ENCODE results near the gene PPP2R3B. TPM values are rescaled to one million over a fixed set of nuclear protein-coding genes. Genes with fewer than 3 reads are reported as not detected.
"Not testable (repeated sequence)": the region's sequence is repeated elsewhere in the genome, so short reads cannot be mapped to it uniquely, and the experiment has no call there.

The PPP2R3B gene
- total and polyA plus RNA-seq, 3 experiments from 2014 or later: 10.0 to 23.1 (median 21.2) TPM

DNA sequence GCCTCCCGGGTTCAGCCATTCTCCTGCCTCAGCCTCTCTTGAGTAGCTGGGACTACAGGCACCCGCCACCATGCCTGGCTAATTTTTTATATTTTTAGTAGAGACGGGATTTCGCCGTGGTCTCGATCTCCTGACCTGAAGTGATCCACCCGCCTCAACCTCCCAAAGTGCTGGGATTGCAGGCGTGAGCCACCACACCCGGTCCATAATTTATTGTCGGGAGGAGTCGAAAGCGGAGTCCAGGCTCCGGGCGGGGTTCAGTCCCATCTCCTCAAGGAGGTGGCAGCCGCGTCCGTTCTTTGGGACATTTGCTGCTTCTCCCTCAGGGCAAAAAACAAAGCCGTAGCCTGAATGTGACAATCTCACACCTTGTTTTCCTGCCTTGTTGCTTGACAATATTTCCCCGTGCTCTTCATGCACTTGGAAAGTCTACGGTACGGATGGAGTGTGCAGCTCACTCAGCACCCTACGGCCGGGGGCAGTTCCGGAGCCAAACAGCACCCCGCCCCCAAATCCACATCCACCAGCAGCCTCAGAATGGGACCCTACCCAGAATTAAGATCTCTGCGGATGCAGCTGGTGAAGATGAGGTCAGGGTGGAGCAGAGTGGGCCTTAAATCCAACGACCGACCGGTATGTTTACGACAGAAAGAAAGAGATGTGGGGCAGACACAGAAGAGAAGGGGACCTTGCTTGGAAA is 77.7 kb downstream of the PPP2R3B start:
- Mint-ChIP-seq H3K36me3 (peaks cover 7 to 79% (median 19%) of the 10 kb centered on the region in 3 donors), H3K4me3 (no peak overlapping the region), H3K27me3 (no peaks in the 10 kb centered on the region), H3K9me3 (no peaks in the 10 kb centered on the region), H3K4me1 (no peaks in the 10 kb centered on the region), H3K27ac (peak overlapping the region in 1 of 8 donors; percentile 5)
- Histone ChIP-seq H3K36me3 (ENCODE audit: insufficient read depth, low read length) (peaks cover 19% of the 10 kb centered on the region), H3K4me3 (ENCODE audit: low read length) (no peak overlapping the region), H3K9me3 (ENCODE audit: low read length) (peaks cover 4% of the 10 kb centered on the region), H3K27ac (ENCODE audit: low read depth, low read length) (no peak overlapping the region), H3K27me3 (ENCODE audit: insufficient read depth, low read length, poor library complexity, severe bottlenecking) (no peaks in the 10 kb centered on the region), H3K4me1 (ENCODE audit: insufficient read depth, low read length) (no peaks in the 10 kb centered on the region)
- DNase-seq: peak in 1 of 5 donors; percentile 30
- CTCF ChIA-PET: no interaction called here
- POLR2A ChIA-PET: no interaction called here

DNA sequence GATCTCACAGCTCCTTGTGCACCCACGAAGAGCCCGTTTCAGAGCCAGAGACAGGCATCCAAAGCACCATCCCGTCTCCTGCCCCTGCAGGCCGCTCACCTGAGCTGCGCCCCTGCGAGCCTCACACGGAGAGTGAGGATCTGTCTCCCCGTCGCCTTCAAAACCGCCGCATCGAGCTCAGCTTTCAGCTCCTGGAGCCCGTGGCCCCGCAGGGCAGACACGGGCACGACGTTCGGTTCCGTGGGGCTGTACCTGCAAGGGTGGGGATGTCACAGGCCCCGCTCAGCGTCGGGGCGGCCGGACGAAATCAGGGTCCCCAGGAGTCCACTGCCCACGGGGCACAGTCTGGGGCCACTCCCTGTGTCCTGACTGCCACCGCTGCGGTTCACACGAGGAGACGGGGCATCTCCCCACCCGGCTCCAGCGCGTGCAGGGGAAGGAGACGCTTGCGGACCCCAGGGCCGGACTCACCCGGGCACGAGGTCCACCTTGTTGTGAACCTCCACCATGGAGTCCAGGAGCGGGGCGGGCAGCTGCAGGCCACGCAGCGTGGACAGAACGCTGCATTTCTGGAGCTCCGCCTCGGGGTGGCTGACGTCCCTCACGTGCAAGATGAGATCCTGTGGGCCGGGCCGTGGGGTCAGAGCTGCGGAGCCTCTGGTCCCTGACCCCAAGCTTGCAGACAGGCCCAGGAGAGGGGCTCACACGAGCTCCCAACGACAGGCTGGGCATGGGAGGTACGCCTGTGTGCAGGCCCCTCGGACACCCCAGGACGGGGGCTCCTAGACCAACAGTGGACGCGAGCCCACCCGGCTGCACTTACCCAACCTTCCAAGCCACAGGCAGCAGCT is 79.2 kb downstream of the PPP2R3B start:
- H3K4me1 ChIP-seq (ENCODE audit: insufficient read depth, low read length): no peaks in the 10 kb centered on the region
- H3K27ac ChIP-seq (ENCODE audit: low read depth, low read length): no peak overlapping the region
- H3K9me3 ChIP-seq (ENCODE audit: low read length): peaks cover 4% of the 10 kb centered on the region
- Mint-ChIP-seq H3K27me3 (no peaks in the 10 kb centered on the region), H3K4me3 (no peak overlapping the region), H3K4me1 (no peaks in the 10 kb centered on the region), H3K9me3 (no peaks in the 10 kb centered on the region), H3K27ac (no peak overlapping the region), H3K36me3 (peaks cover 10 to 73% (median 14%) of the 10 kb centered on the region in 3 donors)
- no peaks in the 10 kb centered on the region for H3K27me3 ChIP-seq (ENCODE audit: insufficient read depth, low read length, poor library complexity, severe bottlenecking)
- no peak overlapping the region for H3K4me3 ChIP-seq (ENCODE audit: low read length)
- CTCF ChIA-PET: no interaction called here
- POLR2A ChIA-PET: no interaction called here
- peaks cover 18% of the 10 kb centered on the region for H3K36me3 ChIP-seq (ENCODE audit: insufficient read depth, low read length)
- peak in 1 of 5 donors; percentile 49 for DNase-seq

DNA sequence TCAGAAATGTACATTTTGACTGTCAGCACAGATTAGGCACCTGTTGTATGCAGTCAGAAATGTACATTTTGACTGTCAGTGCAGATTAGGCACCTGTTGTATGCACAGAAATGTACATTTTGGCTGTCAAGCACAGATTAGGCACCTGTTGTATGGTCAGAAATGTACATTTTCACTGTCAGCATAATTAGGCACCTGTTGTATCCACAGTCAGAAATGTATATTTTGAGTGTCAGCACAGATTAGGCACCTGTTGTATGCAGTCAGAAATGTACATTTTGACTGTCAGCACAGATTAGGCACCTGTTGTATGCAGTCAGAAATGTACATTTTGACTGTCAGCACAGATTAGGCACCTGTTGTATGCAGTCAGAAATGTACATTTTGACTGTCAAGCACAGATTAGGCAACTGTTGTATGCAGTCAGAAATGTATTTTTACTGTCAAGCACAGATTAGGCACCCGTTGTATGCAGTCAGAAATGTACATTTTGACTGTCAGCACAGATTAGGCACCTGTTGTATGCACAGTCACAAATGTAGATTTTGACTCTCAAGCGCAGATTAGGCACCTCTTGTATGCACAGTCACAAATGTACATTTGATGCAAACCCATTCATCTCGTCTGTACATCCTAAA is 80.0 kb downstream of the PPP2R3B start:
- H3K4me1 ChIP-seq (ENCODE audit: insufficient read depth, low read length); H3K27me3 Mint-ChIP-seq; POLR2A ChIA-PET; H3K9me3 Mint-ChIP-seq; CTCF ChIA-PET; H3K4me3 Mint-ChIP-seq; H3K27me3 ChIP-seq (ENCODE audit: insufficient read depth, low read length, poor library complexity, severe bottlenecking); H3K4me1 Mint-ChIP-seq; H3K9me3 ChIP-seq (ENCODE audit: low read length); H3K27ac Mint-ChIP-seq; DNase-seq; H3K27ac ChIP-seq (ENCODE audit: low read depth, low read length); H3K4me3 ChIP-seq (ENCODE audit: low read length): not testable (repeated sequence)
- H3K36me3 ChIP-seq (ENCODE audit: insufficient read depth, low read length): peaks cover 11% of the 10 kb centered on the region
- H3K36me3 Mint-ChIP-seq: peaks cover 8 to 69% (median 8%) of the 10 kb centered on the region in 3 donors

DNA sequence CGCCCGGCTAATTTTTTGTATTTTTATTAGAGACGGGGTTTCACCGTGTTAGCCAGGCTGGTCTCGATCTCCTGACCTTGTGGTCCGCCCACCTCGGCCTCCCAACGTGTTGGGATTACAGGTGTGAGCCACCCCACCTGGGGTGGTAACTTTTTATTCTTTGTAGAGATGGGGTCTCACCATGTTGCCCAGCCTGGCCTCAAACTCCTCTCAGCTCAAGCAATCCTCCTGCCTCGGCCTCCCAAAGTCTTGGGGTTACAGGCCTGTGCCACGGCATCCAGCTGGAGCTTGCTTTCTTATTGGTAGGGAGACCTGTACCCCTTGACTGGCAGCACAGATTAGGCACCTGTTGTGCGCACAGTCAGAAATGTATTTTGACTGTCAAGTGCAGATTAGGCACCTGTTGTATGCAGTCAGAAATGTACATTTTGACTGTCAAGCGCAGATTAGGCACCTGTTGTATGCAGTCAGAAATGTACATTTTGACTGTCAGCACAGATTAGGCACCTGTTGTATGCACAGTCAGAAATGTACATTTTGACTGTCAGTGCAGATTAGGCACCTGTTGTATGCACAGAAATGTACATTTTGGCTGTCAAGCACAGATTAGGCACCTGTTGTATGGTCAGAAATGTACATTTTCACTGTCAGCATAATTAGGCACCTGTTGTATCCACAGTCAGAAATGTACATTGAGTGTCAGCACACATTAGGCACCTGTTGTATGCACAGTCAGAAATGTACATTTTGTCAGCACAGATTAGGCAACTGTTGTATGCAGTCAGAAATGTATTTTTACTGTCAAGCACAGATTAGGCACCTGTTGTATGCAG is 80.7 kb downstream of the PPP2R3B start:
- H3K4me1 Mint-ChIP-seq; H3K27me3 ChIP-seq (ENCODE audit: insufficient read depth, low read length, poor library complexity, severe bottlenecking); H3K36me3 ChIP-seq (ENCODE audit: insufficient read depth, low read length); CTCF ChIA-PET; H3K4me3 ChIP-seq (ENCODE audit: low read length); POLR2A ChIA-PET; H3K9me3 Mint-ChIP-seq; H3K9me3 ChIP-seq (ENCODE audit: low read length); H3K4me3 Mint-ChIP-seq; H3K27ac ChIP-seq (ENCODE audit: low read depth, low read length); H3K4me1 ChIP-seq (ENCODE audit: insufficient read depth, low read length); H3K27me3 Mint-ChIP-seq: not testable (repeated sequence)
- Mint-ChIP-seq H3K36me3 (peaks cover 7 to 68% (median 8%) of the 10 kb centered on the region in 3 donors), H3K27ac (peak overlapping the region in 2 of 8 donors; percentile 6 to 10)
- DNase-seq: peak in 1 of 5 donors; percentile 42

DNA sequence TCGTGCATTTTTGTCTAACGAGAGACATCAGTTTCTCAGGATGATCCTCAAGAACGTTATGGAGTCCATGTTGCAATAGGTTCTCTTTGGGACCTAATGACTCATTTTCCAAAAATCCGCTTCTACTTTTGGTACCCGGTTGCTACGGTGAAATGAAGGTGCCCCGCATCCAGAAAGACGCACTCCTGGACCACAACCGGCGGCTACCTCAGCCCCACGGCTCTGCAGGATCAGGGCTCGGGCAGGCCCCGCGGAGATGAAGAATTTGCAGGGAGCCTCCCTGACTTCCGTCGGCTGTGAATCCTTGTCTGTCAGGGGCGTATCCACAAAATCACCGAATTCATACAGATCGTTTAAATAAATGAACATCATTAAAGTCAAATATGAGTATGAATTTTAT is 83.7 kb downstream of the PPP2R3B start:
- Mint-ChIP-seq H3K27ac (no peak overlapping the region), H3K9me3 (no peaks in the 10 kb centered on the region), H3K36me3 (peaks cover 5 to 55% (median 8%) of the 10 kb centered on the region in 3 donors), H3K27me3 (no peaks in the 10 kb centered on the region), H3K4me3 (no peak overlapping the region), H3K4me1 (no peaks in the 10 kb centered on the region)
- H3K4me1 ChIP-seq (ENCODE audit: insufficient read depth, low read length): no peaks in the 10 kb centered on the region
- H3K27me3 ChIP-seq (ENCODE audit: insufficient read depth, low read length, poor library complexity, severe bottlenecking): no peaks in the 10 kb centered on the region
- no peak overlapping the region for H3K27ac ChIP-seq (ENCODE audit: low read depth, low read length)
- H3K9me3 ChIP-seq (ENCODE audit: low read length): peaks cover 4% of the 10 kb centered on the region
- H3K4me3 ChIP-seq (ENCODE audit: low read length): no peak overlapping the region
- peaks cover 8% of the 10 kb centered on the region for H3K36me3 ChIP-seq (ENCODE audit: insufficient read depth, low read length)
- POLR2A ChIA-PET: no interaction called here
- CTCF ChIA-PET: no interaction called here
- DNase-seq: peak in 1 of 5 donors; percentile 34

DNA sequence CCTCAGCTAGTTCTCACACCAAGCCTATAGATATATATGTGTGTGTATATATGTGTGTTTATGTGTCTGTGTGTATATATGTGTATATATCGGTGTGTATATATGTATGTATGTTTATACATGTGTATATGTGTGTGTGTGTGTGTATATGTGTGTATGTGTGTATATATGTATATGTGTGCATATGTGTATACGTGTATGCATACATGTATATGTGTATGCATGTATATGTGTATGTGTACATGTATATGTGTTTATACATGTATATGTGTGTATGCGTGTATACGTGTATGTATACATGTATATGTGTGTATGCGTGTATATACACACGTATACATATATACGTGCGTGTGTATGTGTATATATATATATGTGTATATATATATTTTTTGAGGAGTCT is 86.4 kb downstream of the PPP2R3B start:
- peak overlapping the region in 1 of 8 donors; percentile 47 for H3K27ac Mint-ChIP-seq
- H3K4me3 Mint-ChIP-seq: no peak overlapping the region
- Histone ChIP-seq H3K36me3 (ENCODE audit: insufficient read depth, low read length) (no peaks in the 10 kb centered on the region), H3K4me1 (ENCODE audit: insufficient read depth, low read length) (no peaks in the 10 kb centered on the region), H3K9me3 (ENCODE audit: low read length) (no peaks in the 10 kb centered on the region), H3K27me3 (ENCODE audit: insufficient read depth, low read length, poor library complexity, severe bottlenecking) (no peaks in the 10 kb centered on the region), H3K27ac (ENCODE audit: low read depth, low read length) (no peak overlapping the region), H3K4me3 (ENCODE audit: low read length) (no peak overlapping the region)
- ChIA-PET CTCF (no interaction called here), POLR2A (no interaction called here)
- DNase-seq: no peak
- H3K9me3 Mint-ChIP-seq: no peaks in the 10 kb centered on the region
- peaks cover 3 to 43% (median 9%) of the 10 kb centered on the region in 3 donors for H3K36me3 Mint-ChIP-seq
- H3K27me3 Mint-ChIP-seq: no peaks in the 10 kb centered on the region
- no peaks in the 10 kb centered on the region for H3K4me1 Mint-ChIP-seq

DNA sequence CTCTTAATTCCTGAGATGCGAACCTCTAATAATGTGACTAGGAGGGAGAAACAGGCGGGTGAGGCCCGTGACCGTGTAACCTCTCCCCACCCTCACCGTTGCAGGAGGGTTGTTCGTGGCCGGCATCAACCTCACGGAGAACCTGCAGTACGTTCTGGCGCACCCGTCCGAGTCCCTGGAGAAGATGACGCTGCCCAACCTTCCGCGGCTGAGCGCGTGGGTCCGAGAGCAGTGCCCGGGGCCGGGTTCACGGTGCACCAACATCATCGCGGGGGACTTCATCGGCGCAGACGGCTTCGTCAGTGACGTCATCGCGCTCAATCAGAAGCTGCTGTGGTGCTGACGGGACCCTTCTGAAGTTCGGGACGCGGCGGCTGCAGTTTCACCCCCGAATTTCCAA is 87.7 kb downstream of the PPP2R3B start:
- ChIA-PET CTCF (no interaction called here), POLR2A (no interaction called here)
- peaks cover 0 to 33% (median 9%) of the 10 kb centered on the region in 3 donors for H3K36me3 Mint-ChIP-seq
- H3K9me3 Mint-ChIP-seq: no peaks in the 10 kb centered on the region
- H3K27ac ChIP-seq (ENCODE audit: low read depth, low read length): no peak overlapping the region
- no peaks in the 10 kb centered on the region for H3K4me1 ChIP-seq (ENCODE audit: insufficient read depth, low read length)
- peak in 1 of 5 donors; percentile 42 for DNase-seq
- no peak overlapping the region for H3K4me3 Mint-ChIP-seq
- H3K27ac Mint-ChIP-seq: no peak overlapping the region
- H3K9me3 ChIP-seq (ENCODE audit: low read length): no peaks in the 10 kb centered on the region
- H3K4me1 Mint-ChIP-seq: no peaks in the 10 kb centered on the region
- no peaks in the 10 kb centered on the region for H3K36me3 ChIP-seq (ENCODE audit: insufficient read depth, low read length)
- no peaks in the 10 kb centered on the region for H3K27me3 Mint-ChIP-seq
- H3K27me3 ChIP-seq (ENCODE audit: insufficient read depth, low read length, poor library complexity, severe bottlenecking): no peaks in the 10 kb centered on the region
- H3K4me3 ChIP-seq (ENCODE audit: low read length): no peak overlapping the region

Data from CD8-positive, alpha-beta memory T cell (primary cell).